GM12801 (cell line): Measurements from ENCODE around the gene RGS13.

Experiments
- TF ChIP-seq, protein P1 (sequence below): IDR thresholded peaks from one replicate; pipeline ENCODE4 v1.5.1; 2011; ENCODE audit warnings: control low read depth; ENCODE audit not compliant: insufficient read length; ENCODE audit errors: extremely low read depth

RGS13 gene

GRCh38 chr1:192703283-192704206 is 67.6 kb downstream of the RGS13 start:
- TF ChIP-seq, protein P1, sequence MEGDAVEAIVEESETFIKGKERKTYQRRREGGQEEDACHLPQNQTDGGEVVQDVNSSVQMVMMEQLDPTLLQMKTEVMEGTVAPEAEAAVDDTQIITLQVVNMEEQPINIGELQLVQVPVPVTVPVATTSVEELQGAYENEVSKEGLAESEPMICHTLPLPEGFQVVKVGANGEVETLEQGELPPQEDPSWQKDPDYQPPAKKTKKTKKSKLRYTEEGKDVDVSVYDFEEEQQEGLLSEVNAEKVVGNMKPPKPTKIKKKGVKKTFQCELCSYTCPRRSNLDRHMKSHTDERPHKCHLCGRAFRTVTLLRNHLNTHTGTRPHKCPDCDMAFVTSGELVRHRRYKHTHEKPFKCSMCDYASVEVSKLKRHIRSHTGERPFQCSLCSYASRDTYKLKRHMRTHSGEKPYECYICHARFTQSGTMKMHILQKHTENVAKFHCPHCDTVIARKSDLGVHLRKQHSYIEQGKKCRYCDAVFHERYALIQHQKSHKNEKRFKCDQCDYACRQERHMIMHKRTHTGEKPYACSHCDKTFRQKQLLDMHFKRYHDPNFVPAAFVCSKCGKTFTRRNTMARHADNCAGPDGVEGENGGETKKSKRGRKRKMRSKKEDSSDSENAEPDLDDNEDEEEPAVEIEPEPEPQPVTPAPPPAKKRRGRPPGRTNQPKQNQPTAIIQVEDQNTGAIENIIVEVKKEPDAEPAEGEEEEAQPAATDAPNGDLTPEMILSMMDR, result no peak

DNA sequence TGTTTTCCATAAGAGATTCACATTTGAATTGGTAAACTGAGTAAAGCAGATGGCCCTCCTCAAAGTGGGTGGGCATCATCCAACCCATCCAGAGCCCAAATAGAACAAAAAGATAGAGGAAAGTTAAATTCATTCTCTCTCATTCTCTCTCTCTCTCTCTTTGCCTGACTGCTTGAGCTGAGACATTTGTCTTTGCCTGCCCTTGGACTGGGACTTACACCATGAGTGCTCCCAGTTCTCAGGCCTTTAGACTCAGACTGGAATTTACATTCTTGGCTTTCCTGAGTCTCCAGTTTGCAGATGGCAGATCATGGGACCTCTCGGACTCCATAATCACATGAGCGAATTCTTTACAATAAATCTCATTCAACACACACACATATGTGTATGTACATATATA is 69.6 kb downstream of the RGS13 start:
- TF ChIP-seq, protein P1, result no peak

DNA sequence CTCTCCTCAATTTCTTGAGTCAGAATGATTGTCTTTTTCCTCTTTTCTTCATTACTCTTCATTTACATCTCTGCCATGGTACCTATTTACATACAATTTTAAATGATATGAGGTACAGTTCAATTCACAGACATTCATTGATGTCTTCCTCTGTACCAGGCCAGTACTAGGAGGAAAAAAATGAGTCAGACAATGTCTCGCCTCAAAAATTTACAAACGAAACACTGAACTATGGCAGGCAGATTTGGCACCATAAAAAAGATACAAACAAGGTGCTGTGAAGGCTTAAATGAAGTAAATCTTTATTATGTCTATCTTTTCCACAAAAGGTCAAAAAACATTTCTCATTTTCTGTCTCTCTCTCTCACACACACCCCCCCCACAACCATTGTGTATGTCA is 71.0 kb downstream of the RGS13 start:
- TF ChIP-seq, protein P1, result no peak

DNA sequence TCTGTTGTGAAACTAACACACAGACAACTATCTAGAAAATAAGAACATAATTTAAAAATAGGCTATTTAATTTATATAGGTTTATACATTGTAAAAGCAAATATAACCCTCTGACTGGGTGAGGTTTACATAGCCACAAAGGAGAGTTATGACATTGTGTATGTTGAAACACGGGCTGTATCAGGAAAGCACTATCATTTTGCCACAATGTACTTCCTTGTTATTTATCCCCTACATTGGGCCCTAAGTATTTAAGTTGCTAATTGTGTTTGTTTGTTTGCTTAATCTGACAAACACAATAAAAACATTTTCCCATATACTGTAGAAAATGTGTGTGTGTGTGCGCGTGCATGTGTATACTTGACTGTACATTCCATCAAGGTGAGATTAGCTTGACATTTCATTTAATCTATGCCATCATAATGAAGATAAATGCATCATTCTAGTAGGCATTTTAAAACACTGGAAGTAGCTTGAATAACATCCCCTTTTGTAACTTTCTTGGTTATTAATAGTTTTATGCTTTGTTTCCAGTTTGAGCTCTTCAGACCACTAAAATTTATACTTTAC is 72.1 kb downstream of the RGS13 start:
- TF ChIP-seq, protein P1, result no peak

- TF ChIP-seq, protein P1, result no peak
These were observed 73.6 kb downstream of the RGS13 start for GRCh38 chr1:192709544-192709943.
